Ishikawa (cell line): Measurements from ENCODE around the gene ZBTB16.

Experiments used
- CEBPB ChIP-seq: IDR thresholded peaks from 2 replicates; pipeline ENCODE4 v1.6.1; 2012
- CREB1 ChIP-seq: IDR thresholded peaks from 2 replicates; pipeline ENCODE4 v1.6.1; 2012; ENCODE audit warnings: low read depth
- EGR1 ChIP-seq: IDR thresholded peaks from 2 replicates; pipeline ENCODE4 v1.6.1; 2012
- EP300 ChIP-seq: IDR thresholded peaks from 2 replicates; pipeline ENCODE4 v1.6.1; 2012; ENCODE audit warnings: borderline replicate concordance
- FOXM1 ChIP-seq: IDR thresholded peaks from 2 replicates; pipeline ENCODE4 v1.6.1; 2012; ENCODE audit warnings: low read depth, borderline replicate concordance
- MAX ChIP-seq: IDR thresholded peaks from 2 replicates; pipeline ENCODE4 v1.6.1; 2012
- NFIC ChIP-seq: IDR thresholded peaks from 2 replicates; pipeline ENCODE4 v1.6.1; 2012
- RAD21 ChIP-seq: IDR thresholded peaks from 2 replicates; pipeline ENCODE4 v1.6.1; 2012; ENCODE audit warnings: low read depth
- REST ChIP-seq: IDR thresholded peaks from 2 replicates; pipeline ENCODE4 v1.6.1; 2012; ENCODE audit warnings: low read depth, mild to moderate bottlenecking
- TAF1 ChIP-seq: IDR thresholded peaks from 2 replicates; pipeline ENCODE4 v1.6.1; 2012; ENCODE audit warnings: low read depth, mild to moderate bottlenecking
- TCF12 ChIP-seq: IDR thresholded peaks from 2 replicates; pipeline ENCODE4 v1.6.1; 2012; ENCODE audit warnings: low read depth
- TEAD4 ChIP-seq: IDR thresholded peaks from 2 replicates; pipeline ENCODE4 v1.6.1; 2012
- USF1 ChIP-seq: IDR thresholded peaks from 2 replicates; pipeline ENCODE4 v1.6.1; 2012
- YY1 ChIP-seq: IDR thresholded peaks from 2 replicates; pipeline ENCODE4 v1.6.1; 2012; ENCODE audit warnings: low read depth
- ZBTB7A ChIP-seq: IDR thresholded peaks from 2 replicates; pipeline ENCODE4 v1.6.1; 2012; ENCODE audit warnings: low read depth

Gene ZBTB16

GRCh38 chr11:114073007-114073827, 13.7 kb downstream of the ZBTB16 start:
- TF ChIP-seq EP300, result no peak
- TF ChIP-seq FOXM1, result no peak
- no peak for TF ChIP-seq TEAD4
- no peak for TF ChIP-seq RAD21
- TF ChIP-seq MAX, result no peak
- TF ChIP-seq TCF12, result no peak

- TF ChIP-seq TCF12 (no peak), EP300 (no peak), TAF1 (no peak), FOXM1 (no peak), REST (no peak), RAD21 (no peak), MAX (no peak), YY1 (no peak), TEAD4 (no peak), CEBPB (no peak), NFIC (no peak), USF1 (no peak), CREB1 (no peak), EGR1 (no peak), ZBTB7A (no peak)
These were observed 14.4 kb downstream of the ZBTB16 start for GRCh38 chr11:114073828-114074381.

GRCh38 chr11:114074546-114075343, 15.2 kb downstream of the ZBTB16 start:
- TF ChIP-seq MAX (no peak), USF1 (no peak), RAD21 (no peak), CREB1 (no peak), CEBPB (no peak), TCF12 (no peak), TAF1 (no peak), TEAD4 (no peak), YY1 (no peak), FOXM1 (no peak), EP300 (no peak), ZBTB7A (no peak), REST (no peak), NFIC (no peak), EGR1 (no peak)

- TF ChIP-seq REST (no peak), TAF1 (no peak), YY1 (no peak), TCF12 (no peak), EGR1 (no peak), CREB1 (no peak), USF1 (no peak), ZBTB7A (no peak), FOXM1 (no peak), MAX (no peak)
These were observed 15.8 kb downstream of the ZBTB16 start for GRCh38 chr11:114075344-114075610.
